Jurkat, Clone E6-1 (cell line): ENCODE data around the gene TDRKH.

Experiments
- DNase-seq: peaks from one replicate; pipeline ENCODE4 v3.0.0-alpha.2; 2011; ENCODE audit warnings: low read depth, low spot score
- H3K4me3 ChIP-seq: 2 replicates; pipeline ENCODE4 v1.5.1; 2011; ENCODE audit warnings: mild to moderate bottlenecking, low read length, control low read depth, moderate library complexity

TDRKH gene

DNA sequence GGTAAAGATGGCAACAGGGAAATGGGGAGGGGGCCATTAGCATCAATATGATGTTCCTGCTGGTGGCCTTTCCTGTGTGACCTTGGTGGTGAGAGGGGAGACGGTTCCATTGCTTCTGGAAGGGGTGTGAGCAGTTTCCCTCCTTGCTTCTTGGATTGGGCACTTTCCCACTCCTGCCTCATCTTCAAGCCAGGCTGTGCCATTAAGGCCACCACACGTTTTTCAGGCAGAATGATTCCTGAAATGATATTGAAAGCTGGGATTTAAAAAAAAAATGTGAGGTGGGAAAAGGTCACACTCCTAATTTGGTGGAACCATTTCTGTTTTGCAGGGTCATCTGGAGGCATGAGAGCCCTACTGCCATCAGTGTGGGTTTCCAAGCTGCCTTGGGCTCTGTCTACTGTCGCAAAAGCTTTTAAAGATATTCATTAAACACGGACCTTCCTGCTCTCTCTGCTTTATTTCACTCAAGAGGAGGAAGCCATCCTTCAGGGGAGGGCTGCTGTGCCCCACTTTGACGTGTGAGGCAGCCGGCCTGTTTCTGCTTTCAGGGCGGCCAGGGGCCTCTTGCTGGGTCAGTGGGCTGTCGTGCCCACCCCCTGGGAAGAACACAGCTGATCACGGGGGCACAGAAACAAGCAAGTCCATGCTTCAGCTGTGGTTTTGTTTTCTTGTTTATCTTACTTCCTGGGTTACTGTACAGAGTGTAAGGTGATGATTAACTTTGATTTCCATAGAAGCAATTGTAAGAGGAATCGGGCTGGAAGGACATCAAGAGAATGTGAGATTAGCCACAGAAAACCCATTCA is 60.9 kb downstream of the TDRKH start:
- no peak for DNase-seq
- H3K4me3 ChIP-seq: no peak overlapping the region

DNA sequence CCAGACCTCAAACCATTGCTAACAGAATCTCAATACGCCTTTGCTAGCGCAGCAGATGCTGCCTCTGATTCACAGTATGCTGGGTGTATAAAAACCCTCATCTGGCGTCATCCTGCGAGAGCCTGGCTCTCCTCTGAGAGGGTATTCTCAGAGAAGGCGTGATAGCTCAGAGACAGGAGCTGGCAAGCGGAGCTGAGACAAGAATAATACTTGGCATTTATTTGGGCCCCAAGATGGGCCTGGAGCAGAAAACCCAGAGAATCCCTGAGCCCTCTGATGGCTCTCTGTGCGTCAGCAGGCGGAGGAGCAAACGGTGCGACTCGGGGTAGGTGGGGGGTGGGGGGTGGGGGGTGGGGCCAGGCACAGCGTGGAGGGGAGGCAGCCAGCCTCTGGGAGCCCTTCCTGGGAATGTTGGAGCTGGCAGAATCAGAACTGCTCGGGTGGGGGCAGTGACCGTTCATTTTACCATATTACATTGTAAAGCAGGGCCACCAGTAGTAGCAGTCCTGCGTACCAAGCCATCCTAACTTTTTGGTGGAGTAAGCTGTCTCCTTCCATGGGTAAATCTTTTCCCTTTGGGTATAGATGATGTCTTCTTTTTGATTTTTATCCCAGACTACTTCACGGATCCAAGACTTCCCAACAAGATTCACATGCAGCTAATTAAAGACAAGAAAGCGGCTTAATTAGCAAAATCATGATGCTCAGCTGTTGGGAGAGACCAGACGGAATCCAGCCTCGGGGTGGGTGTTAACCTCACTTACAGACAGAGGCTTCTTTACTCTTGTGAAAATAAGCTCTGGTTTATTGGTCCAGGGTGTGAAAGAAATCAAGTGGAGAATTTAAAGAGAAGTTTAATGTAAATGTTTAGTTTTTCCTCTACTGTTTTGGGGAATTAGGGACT is 61.9 kb downstream of the TDRKH start:
- H3K4me3 ChIP-seq: no peak overlapping the region
- no peak for DNase-seq

DNA sequence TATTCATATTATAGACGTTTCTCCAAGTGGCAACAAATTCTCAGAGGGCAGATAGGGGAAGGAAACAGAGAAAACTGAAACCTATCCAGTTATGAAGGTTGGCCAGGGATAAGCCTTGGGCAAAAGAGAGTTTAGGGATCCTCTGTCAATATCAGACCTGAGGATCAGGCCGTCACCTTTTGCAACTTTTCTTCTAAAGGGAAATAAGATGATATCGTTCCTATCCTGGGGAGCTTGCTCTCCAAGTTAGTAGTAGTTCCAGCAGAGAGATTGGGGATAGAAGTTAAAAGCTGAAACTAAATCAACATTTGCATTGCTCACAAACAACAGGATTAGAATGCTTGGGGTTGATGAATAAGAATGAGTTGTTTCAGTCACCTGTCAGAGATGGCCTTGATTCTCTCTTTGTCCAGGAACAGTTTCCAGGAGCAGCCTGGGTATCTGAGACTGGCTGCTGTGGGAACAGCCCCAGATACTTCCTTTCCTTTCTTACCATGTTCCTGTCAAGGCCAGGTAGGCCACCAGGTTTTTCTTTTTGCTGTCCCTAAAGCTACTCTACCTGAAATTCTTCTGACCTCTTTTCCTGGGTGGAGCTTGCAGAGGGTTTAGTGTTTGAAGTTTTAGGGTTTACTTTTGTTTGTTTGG is 66.5 kb downstream of the TDRKH start:
- DNase-seq: no peak
- H3K4me3 ChIP-seq: no peak overlapping the region
